ENCODE results near the gene DDA1. TPM values are rescaled to one million over a fixed set of nuclear protein-coding genes. Genes with fewer than 3 reads are reported as not detected.
A peak's percentile ranks its signal among the peaks of the same experiment; 100 is the strongest.

The DDA1 gene
- total RNA-seq, 2 experiments from 2014 or later: 47.7 to 58.9 TPM

GRCh38 chr19:17338433-17339078 is 29.2 kb downstream of the DDA1 start:
- CTCF ChIA-PET: interaction anchor here (1.1 to 1.5 kb wide), 4 partner anchors 9 to 53 kb away, joined by 3 to 5 read pairs (median 4); partner anchors contain the start of gene MRPL34
- Mint-ChIP-seq H3K27me3 (no peaks in the 10 kb centered on the region), H3K36me3 (peaks cover 4% of the 10 kb centered on the region), H3K9me3 (ENCODE audit: low read depth) (no peaks in the 10 kb centered on the region), H3K27ac (peak overlapping the region; percentile 92), H3K4me3 (peak overlapping the region; percentile 90), H3K4me1 (peaks cover 35% of the 10 kb centered on the region)
- no peak for DNase-seq
- ATAC-seq: no peak

DNA sequence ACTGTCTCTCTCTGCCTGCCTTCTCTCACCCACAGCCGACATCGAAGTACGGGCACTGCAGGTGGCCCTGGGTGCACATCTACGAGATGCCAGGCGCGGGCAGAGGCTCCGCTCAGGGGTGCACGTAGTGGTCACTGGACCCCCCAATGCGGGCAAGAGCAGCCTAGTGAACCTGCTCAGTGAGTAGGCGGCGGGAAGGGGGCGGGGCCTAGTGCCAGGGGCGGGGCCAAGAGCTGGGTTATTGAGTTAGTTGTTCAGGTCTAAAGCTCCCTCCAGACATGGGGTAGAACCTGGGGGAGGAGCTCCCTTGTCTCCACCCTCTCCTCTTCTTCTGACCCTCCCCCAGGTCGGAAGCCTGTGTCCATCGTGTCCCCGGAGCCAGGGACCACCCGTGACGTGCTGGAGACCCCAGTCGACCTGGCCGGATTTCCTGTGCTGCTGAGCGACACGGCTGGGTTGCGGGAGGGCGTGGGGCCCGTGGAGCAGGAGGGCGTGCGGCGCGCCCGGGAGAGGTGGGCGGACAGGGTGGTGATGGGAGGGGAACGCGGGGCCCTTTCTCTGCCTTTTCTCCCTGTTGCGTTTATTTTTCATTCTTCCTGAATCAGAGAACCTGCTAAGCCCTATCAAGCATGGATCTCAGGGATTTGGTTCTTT is 29.9 kb downstream of the DDA1 start:
- no peak for ATAC-seq
- peak; percentile 72 for DNase-seq
- Mint-ChIP-seq H3K27ac (no peak overlapping the region), H3K4me1 (peaks cover 30% of the 10 kb centered on the region), H3K9me3 (ENCODE audit: low read depth) (no peaks in the 10 kb centered on the region), H3K4me3 (peak overlapping the region; percentile 44), H3K36me3 (peaks cover 2% of the 10 kb centered on the region), H3K27me3 (no peaks in the 10 kb centered on the region)
- CTCF ChIA-PET: interaction anchor here (1.1 to 1.5 kb wide), 4 partner anchors 9 to 52 kb away, joined by 3 to 5 read pairs (median 4); partner anchors contain the start of gene MRPL34

DNA sequence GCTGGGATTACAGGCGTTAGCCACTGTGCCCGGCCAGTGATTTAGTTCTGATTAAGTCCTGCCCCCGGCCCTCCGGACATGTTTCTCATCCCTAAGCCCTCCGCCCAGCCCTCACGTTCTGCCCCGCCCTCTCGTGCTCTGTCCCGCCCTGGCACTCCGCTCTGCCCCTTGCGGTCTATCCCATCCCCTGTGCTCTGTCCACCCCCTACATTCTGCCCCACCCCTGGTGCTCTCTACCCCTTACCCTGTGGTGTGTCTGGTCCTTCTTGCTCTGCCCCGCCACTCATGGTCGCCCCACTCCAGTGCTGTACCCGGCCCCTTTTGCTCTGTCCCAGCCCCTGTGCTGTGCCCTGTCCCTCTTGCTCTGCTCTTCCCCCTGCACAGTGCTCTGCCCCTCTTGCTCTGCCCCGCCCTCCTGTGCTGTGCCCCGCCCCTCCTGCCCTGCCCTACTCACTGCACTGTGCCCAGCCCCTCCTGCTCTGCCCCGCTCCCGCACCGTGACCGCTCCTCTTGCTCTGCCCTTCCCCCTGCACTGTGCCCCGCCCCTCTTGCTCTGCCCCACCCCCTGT is 31.0 kb downstream of the DDA1 start:
- DNase-seq (no peak), ATAC-seq (no peak)
- CTCF ChIA-PET: no interaction called here
- H3K36me3 Mint-ChIP-seq: peaks cover 2% of the 10 kb centered on the region
- no peak overlapping the region for H3K27ac Mint-ChIP-seq
- no peaks in the 10 kb centered on the region for H3K9me3 Mint-ChIP-seq (ENCODE audit: low read depth)
- peaks cover 23% of the 10 kb centered on the region for H3K4me1 Mint-ChIP-seq
- H3K4me3 Mint-ChIP-seq: no peak overlapping the region
- H3K27me3 Mint-ChIP-seq: no peaks in the 10 kb centered on the region

DNA sequence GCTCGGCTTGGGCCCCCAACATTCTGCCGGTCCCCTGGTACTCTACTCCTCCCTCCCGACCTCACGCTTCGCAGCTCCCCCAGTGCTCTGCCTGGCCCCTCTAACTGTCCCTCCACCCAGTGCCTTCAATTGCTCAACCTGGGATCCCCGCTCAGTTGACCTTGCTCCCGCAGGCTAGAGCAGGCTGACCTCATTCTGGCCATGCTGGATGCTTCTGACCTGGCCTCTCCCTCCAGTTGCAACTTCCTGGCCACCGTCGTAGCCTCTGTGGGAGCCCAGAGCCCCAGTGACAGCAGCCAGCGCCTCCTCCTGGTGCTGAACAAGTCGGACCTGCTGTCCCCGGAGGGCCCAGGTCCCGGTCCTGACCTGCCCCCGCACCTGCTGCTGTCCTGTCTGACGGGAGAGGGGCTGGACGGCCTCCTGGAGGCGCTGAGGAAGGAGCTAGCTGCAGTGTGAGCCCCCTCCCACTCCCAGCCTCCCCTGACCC is 31.6 kb downstream of the DDA1 start:
- ATAC-seq (no peak), DNase-seq (no peak)
- Mint-ChIP-seq H3K4me3 (no peak overlapping the region), H3K9me3 (ENCODE audit: low read depth) (no peaks in the 10 kb centered on the region), H3K36me3 (peaks cover 2% of the 10 kb centered on the region), H3K27ac (no peak overlapping the region), H3K27me3 (no peaks in the 10 kb centered on the region), H3K4me1 (peaks cover 22% of the 10 kb centered on the region)
- CTCF ChIA-PET: no interaction called here

GRCh38 chr19:17341386-17341785 is 32.0 kb downstream of the DDA1 start:
- Mint-ChIP-seq H3K9me3 (ENCODE audit: low read depth) (no peaks in the 10 kb centered on the region), H3K4me3 (no peak overlapping the region)
- CTCF ChIA-PET: no interaction called here

DNA sequence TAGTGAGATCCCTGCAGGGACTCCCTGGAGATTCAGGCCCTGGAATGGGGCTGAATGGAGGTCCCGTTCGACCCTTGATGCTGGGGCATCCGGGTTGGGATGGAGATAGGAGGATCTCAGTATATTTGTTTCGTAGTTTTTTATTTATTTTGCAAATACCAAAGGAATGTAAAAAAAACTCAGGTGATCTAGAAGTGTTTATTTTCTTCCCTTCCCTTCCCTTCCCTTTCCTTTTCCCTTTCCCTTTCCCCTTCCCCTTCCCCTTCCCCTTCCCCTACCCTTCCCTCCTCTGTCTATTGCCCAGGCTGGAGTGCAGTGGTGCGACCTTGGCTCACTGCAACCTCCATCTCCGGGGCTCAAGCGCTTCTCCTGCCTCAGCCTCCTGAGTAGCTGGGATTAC is 32.5 kb downstream of the DDA1 start:
- H3K27ac Mint-ChIP-seq: no peak overlapping the region
- CTCF ChIA-PET: interaction anchor here (0.6 to 2.5 kb wide), 2 partner anchors 44 to 125 kb away, joined by 3 to 9 read pairs; no protein-coding TSS in a partner anchor
- no peak for ATAC-seq

More at GRCh38 chr19:17341386-17341785, 32.0 kb downstream of the DDA1 start:
- DNase-seq (no peak), ATAC-seq (no peak)
- H3K27me3 Mint-ChIP-seq: no peaks in the 10 kb centered on the region
- no peak overlapping the region for H3K27ac Mint-ChIP-seq
- H3K4me1 Mint-ChIP-seq: peaks cover 24% of the 10 kb centered on the region
- peaks cover 2% of the 10 kb centered on the region for H3K36me3 Mint-ChIP-seq

DNA sequence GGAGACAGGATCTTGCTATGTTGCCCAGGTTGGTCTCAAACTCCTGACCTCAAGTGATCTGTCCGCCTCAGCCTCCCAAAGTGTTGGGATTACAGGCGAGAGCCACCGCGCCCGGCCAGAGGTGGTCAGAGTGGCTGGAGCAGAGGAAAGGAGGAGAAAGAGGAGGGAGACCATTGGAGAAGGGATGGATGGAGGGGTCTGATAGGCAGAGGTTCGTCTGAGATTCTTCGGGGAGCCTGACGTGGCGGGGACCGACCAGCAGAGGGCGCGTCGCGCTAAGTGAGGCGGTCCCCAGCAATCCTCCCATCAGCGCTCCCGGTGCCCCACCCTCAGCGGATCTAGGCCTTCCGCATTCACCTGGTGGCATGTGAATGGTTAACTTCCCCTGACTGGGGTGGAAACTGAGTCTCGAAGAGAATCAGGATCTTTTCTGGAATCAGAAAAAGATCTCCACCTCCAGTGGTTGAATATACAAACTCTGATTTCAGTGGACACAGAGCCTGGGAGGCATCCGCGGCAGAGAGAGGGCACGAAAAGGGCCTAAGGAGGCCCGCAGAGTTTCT is 36.8 kb downstream of the DDA1 start:
- H3K4me3 Mint-ChIP-seq: no peak overlapping the region
- H3K27ac Mint-ChIP-seq: peak overlapping the region; percentile 15
- DNase-seq (peak; percentile 84), ATAC-seq (peak; percentile 96)
- peaks cover 25% of the 10 kb centered on the region for H3K27me3 Mint-ChIP-seq
- H3K36me3 Mint-ChIP-seq: peaks cover 2% of the 10 kb centered on the region
- CTCF ChIA-PET: interaction anchor here (0.7 to 1.9 kb wide), 10 partner anchors 12 to 98 kb away, joined by 3 to 11 read pairs (median 4); partner anchors contain the start of genes ANO8, BST2 and MVB12A
- H3K9me3 Mint-ChIP-seq (ENCODE audit: low read depth): no peaks in the 10 kb centered on the region
- peaks cover 21% of the 10 kb centered on the region for H3K4me1 Mint-ChIP-seq

More for the DNA sequence above, 32.5 kb downstream of the DDA1 start:
- no peaks in the 10 kb centered on the region for H3K27me3 Mint-ChIP-seq
- no peaks in the 10 kb centered on the region for H3K9me3 Mint-ChIP-seq (ENCODE audit: low read depth)
- DNase-seq: no peak
- H3K4me1 Mint-ChIP-seq: peaks cover 25% of the 10 kb centered on the region
- peaks cover 2% of the 10 kb centered on the region for H3K36me3 Mint-ChIP-seq
- no peak overlapping the region for H3K4me3 Mint-ChIP-seq

- H3K27me3 Mint-ChIP-seq: peaks cover 30% of the 10 kb centered on the region
- ATAC-seq: no peak
These were observed 38.0 kb downstream of the DDA1 start for GRCh38 chr19:17347361-17347760.

DNA sequence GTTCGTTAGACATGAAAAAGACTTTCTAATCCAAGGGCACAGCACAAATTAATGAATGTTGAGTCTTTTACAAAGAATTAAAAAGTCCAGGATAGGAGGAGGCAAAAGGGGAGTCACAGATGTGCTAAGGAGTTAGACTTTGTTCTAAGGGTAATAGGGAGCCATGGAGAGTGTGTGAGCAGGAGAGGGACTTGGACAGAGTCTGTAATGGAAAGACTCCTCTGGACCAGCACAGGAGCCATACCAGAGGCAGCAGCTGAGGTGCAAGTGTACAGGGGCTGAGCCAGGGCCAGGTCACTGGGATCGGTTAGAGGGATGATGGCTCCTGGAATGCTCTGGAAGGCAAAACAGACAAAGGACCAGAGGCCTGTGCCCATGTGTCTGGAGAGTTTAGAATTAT is 38.5 kb downstream of the DDA1 start:
- Mint-ChIP-seq H3K9me3 (ENCODE audit: low read depth) (no peaks in the 10 kb centered on the region), H3K27ac (no peak overlapping the region), H3K36me3 (no peaks in the 10 kb centered on the region), H3K27me3 (peaks cover 30% of the 10 kb centered on the region), H3K4me3 (no peak overlapping the region), H3K4me1 (peaks cover 30% of the 10 kb centered on the region)
- ATAC-seq (no peak), DNase-seq (no peak)
- CTCF ChIA-PET: interaction anchor here (0.9 to 1.7 kb wide), 11 partner anchors 7 to 407 kb away, joined by 3 to 7 read pairs (median 4); partner anchors contain the start of gene BST2

More at GRCh38 chr19:17347361-17347760, 38.0 kb downstream of the DDA1 start:
- CTCF ChIA-PET: interaction anchor here (0.9 to 1.7 kb wide), 13 partner anchors 8 to 407 kb away, joined by 3 to 7 read pairs (median 4); partner anchors contain the start of gene BST2
- Mint-ChIP-seq H3K27ac (no peak overlapping the region), H3K36me3 (peaks cover 2% of the 10 kb centered on the region), H3K9me3 (ENCODE audit: low read depth) (no peaks in the 10 kb centered on the region), H3K4me1 (peaks cover 30% of the 10 kb centered on the region), H3K4me3 (no peak overlapping the region)
- DNase-seq: no peak

DNA sequence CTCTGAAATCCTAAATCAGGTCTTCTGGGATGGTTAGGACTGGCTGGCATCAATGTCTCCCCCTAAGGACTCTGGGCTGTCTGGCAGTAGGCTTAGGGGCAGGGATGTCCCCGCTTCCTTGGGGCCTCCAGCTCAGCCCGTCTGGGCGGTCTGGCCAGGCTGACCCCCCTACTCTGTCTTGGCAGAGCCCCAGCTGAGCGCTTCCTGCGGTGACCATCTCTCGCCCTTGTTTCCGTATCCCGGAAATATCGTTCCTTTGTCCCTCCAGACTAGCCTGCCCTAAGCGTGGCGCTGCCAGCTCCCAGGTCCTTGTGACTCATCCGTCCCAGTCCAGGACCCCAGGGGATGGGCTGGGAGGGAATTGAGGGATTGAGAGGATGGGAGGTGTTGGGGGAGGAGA is 39.3 kb downstream of the DDA1 start:
- Mint-ChIP-seq H3K4me1 (peaks cover 30% of the 10 kb centered on the region), H3K9me3 (ENCODE audit: low read depth) (no peaks in the 10 kb centered on the region), H3K27me3 (peaks cover 33% of the 10 kb centered on the region), H3K36me3 (no peaks in the 10 kb centered on the region), H3K4me3 (no peak overlapping the region), H3K27ac (no peak overlapping the region)
- CTCF ChIA-PET: interaction anchor here (1.5 to 1.7 kb wide), 5 partner anchors 10 to 274 kb away, joined by 3 to 4 read pairs (median 4); partner anchors contain the start of gene BST2
- no peak for DNase-seq
- ATAC-seq: no peak

DNA sequence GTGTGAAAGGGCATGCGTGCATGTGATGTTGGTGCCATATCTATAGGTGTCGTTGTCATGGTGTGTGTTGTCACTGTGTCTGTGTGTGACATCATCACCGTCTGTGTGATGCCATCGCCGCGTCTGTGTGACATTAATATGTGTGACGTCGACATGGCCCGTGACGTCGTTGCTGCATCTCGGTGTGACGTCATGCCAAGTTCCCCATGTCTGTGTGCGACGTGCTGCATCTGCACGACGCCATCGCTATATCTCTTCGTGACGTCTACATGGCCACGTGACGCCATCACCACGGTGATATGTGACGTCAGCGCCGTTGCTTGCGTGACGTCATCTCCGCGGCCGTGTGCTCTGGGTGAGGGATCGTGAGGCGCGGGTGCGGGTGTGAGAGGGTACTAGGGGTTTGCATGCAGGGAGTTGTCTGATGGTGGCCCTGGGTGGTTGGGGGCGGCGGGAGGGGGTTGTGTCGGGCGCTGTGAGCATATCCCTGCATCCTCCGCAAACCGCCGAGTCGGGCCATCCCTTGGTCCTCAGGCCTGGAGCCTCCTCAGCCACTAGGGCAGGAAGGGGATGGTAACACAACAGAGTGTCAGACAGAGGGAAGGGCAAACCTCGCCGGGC is 42.6 kb downstream of the DDA1 start:
- no peaks in the 10 kb centered on the region for H3K9me3 Mint-ChIP-seq (ENCODE audit: low read depth)
- H3K36me3 Mint-ChIP-seq: no peaks in the 10 kb centered on the region
- CTCF ChIA-PET: no interaction called here
- peaks cover 24% of the 10 kb centered on the region for H3K4me1 Mint-ChIP-seq
- no peak overlapping the region for H3K4me3 Mint-ChIP-seq
- no peak for DNase-seq
- peaks cover 33% of the 10 kb centered on the region for H3K27me3 Mint-ChIP-seq
- ATAC-seq: no peak
- no peak overlapping the region for H3K27ac Mint-ChIP-seq

DNA sequence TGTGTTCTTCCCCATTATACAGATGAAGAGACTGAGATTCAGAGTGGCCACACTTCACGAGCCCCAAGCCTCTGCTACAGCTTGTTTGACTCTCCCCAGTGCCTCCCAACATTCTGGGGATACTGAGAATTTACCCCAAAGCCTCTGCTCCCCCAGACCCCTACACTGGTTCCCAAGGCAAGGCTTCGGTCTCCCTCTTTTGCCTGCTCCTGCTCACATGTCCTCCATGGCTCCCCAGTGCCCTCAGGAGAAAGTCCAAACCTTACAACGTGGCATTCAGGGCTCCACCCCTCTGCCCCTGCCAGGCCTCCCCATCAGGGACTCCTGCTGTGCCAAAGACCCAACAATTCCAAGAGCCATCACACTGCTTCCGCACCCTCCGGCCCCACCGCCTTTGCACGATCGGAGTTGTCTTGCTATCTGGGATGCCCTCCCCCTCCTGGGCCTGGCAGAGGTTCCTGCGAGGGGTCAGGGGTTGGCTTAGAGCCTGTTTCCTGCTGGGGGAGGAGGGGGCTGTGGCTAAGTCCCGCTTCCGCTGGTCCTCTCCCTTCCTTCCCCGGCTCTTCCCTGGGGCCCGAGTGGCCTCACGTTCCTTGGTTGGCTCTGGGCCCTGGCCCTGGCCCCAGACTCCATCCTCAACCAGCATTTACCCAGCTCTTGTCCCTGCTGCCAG is 43.4 kb downstream of the DDA1 start:
- Mint-ChIP-seq H3K27me3 (peaks cover 32% of the 10 kb centered on the region), H3K4me3 (no peak overlapping the region), H3K9me3 (ENCODE audit: low read depth) (no peaks in the 10 kb centered on the region), H3K4me1 (peaks cover 18% of the 10 kb centered on the region), H3K27ac (no peak overlapping the region), H3K36me3 (no peaks in the 10 kb centered on the region)
- ATAC-seq (no peak), DNase-seq (no peak)
- CTCF ChIA-PET: no interaction called here

All from activated CD8-positive, alpha-beta memory T cell treated with anti-CD3 and anti-CD28 coated beads, Interleukin-2, amount 10 ng/mL, durations not matched to agents 7 days and 5 days (primary cell).